CD14-positive monocyte (primary cell): ENCODE results near the gene TRIM15. TPM values are rescaled to one million over a fixed set of nuclear protein-coding genes. Genes with fewer than 3 reads are reported as not detected.
A peak's percentile ranks its signal among the peaks of the same experiment; 100 is the strongest.

Source experiments
- DNase-seq, 3 donors: peaks; one replicate each; pipeline ENCODE4 v3.0.0-alpha.2; 2011 to 2022
- H2AFZ ChIP-seq: 2 replicates; pipeline ENCODE4 v1.6.0; 2012; ENCODE audit warnings: mild to moderate bottlenecking, low read depth, low read length, inconsistent platforms; ENCODE audit not compliant: insufficient read depth, poor library complexity, severe bottlenecking
- H3K27ac ChIP-seq, 2 donors: 1 replicate in 1 of 2; 2 replicates in 1 of 2; pipeline ENCODE4 v1.5.1; 2012 to 2013; ENCODE audit warnings: low read length in 2 of 2, control low read depth in 1 of 2, inconsistent platforms in 1 of 2, low read depth in 1 of 2, mild to moderate bottlenecking in 1 of 2
- H3K27me3 ChIP-seq, 2 donors: one replicate each; pipeline versions ENCODE4 v1.6.0 to v1.6.1; 2011 to 2013; ENCODE audit warnings: low read length in 2 of 2; ENCODE audit not compliant: control insufficient read depth in 2 of 2, insufficient read depth in 2 of 2
- H3K36me3 ChIP-seq, 2 donors: replicated peaks in 1 of 2; 1 replicate in 1 of 2; 2 replicates in 1 of 2; pipeline versions ENCODE4 v1.5.1 to v1.6.1; 2012 to 2013; ENCODE audit warnings: low read length in 2 of 2, control low read depth in 1 of 2, inconsistent platforms in 1 of 2, mild to moderate bottlenecking in 1 of 2; ENCODE audit not compliant: insufficient read depth in 2 of 2, control insufficient read depth in 1 of 2
- H3K4me1 ChIP-seq, 2 donors: 1 replicate in 1 of 2; 2 replicates in 1 of 2; pipeline versions ENCODE4 v1.5.1 to v1.6.1; 2012 to 2013; ENCODE audit warnings: low read length in 2 of 2, control low read depth in 1 of 2, inconsistent platforms in 1 of 2, mild to moderate bottlenecking in 1 of 2, moderate library complexity in 1 of 2; ENCODE audit not compliant: insufficient read depth in 2 of 2, control insufficient read depth in 1 of 2
- H3K4me2 ChIP-seq: replicated peaks from 2 replicates; pipeline ENCODE3; 2012; ENCODE audit warnings: low read length, moderate library complexity, mild to moderate bottlenecking; ENCODE audit not compliant: poor library complexity, severe bottlenecking; ENCODE audit errors: extremely low read depth
- H3K4me3 ChIP-seq, 3 experiments: fragments of 200-600 bp in 1 of 3; sonication (generic) in 1 of 3; replicated peaks in 1 of 3; 1 replicate in 2 of 3; 2 replicates in 1 of 3; pipeline ENCODE4 v1.5.1; 2011 to 2013; ENCODE audit warnings: low read length in 3 of 3, mild to moderate bottlenecking in 3 of 3, control low read depth in 2 of 3, low read depth in 2 of 3, inconsistent platforms in 1 of 3, moderate library complexity in 1 of 3
- H3K79me2 ChIP-seq: 2 replicates; pipeline ENCODE4 v1.6.0; 2012; ENCODE audit warnings: mild to moderate bottlenecking, control low read depth, inconsistent platforms, low read length, moderate library complexity; ENCODE audit not compliant: insufficient read depth
- H3K9ac ChIP-seq: 2 replicates; pipeline ENCODE4 v1.6.0; 2017; ENCODE audit warnings: low read length, mild to moderate bottlenecking; ENCODE audit not compliant: insufficient read depth, poor library complexity, severe bottlenecking
- H3K9me3 ChIP-seq, 2 donors: replicated peaks in 1 of 2; 1 replicate in 1 of 2; 2 replicates in 1 of 2; pipeline versions ENCODE4 v1.5.1 to v1.6.1; 2012 to 2013; ENCODE audit warnings: low read length in 2 of 2, control low read depth in 1 of 2; ENCODE audit not compliant: control insufficient read depth in 1 of 2, insufficient read depth in 1 of 2
- H4K20me1 ChIP-seq: 2 replicates; pipeline ENCODE4 v1.6.0; 2012; ENCODE audit warnings: mild to moderate bottlenecking, low read length, control low read depth, moderate library complexity; ENCODE audit not compliant: insufficient read depth
- H3K27ac Mint-ChIP-seq, 7 donors: one replicate each; pipeline ENCODE4 v1.8.0; 2020; ENCODE audit warnings: mild to moderate bottlenecking in 7 of 7, mixed read lengths in 7 of 7, moderate library complexity in 6 of 7, inconsistent platforms in 2 of 7
- H3K27me3 Mint-ChIP-seq, 3 donors: one replicate each; pipeline ENCODE4 v1.8.0; 2021 to 2022; ENCODE audit warnings: low read depth in 3 of 3, mild to moderate bottlenecking in 3 of 3, mixed read lengths in 3 of 3, moderate library complexity in 3 of 3, inconsistent platforms in 1 of 3
- H3K36me3 Mint-ChIP-seq, 2 donors: one replicate each; pipeline ENCODE4 v1.8.0; 2020; ENCODE audit warnings: mixed read lengths in 2 of 2, inconsistent platforms in 1 of 2, mild to moderate bottlenecking in 1 of 2
- H3K4me1 Mint-ChIP-seq: one replicate; pipeline ENCODE4 v1.8.0; 2020; ENCODE audit warnings: mild to moderate bottlenecking, mixed read lengths
- H3K4me3 Mint-ChIP-seq, 2 donors: one replicate each; pipeline ENCODE4 v1.8.0; 2020; ENCODE audit warnings: mild to moderate bottlenecking in 2 of 2, mixed read lengths in 2 of 2, moderate library complexity in 1 of 2
- H3K9me3 Mint-ChIP-seq, 7 donors: one replicate each; pipeline ENCODE4 v1.8.0; 2020 to 2022; ENCODE audit warnings: mixed read lengths in 7 of 7, mild to moderate bottlenecking in 6 of 7, moderate library complexity in 6 of 7, inconsistent platforms in 2 of 7
- WGBS: methylation state at CpG from one replicate; pipeline ENCODE4 v1.1.5; 2013; ENCODE audit warnings: missing lambda C conversion rate; ENCODE audit not compliant: insufficient coverage; 5-methylcytosine and 5-hydroxymethylcytosine counted together
- intact Hi-C, 2 donors: fragments of 100-400 bp; cut with micrococcal nuclease; formaldehyde crosslinking; loops; one replicate each; pipeline versions ENCODE4 v1.15.0 to v1.15.1; 2023
- polyA plus RNA-seq, 3 donors: library from polyadenylated mRNA; depleted of rRNA in 1 of 3; unstranded in 2 of 3; stranded (reverse) in 1 of 3; fragments of 300-500 nt in 2 of 3; fragments of >200 nt in 1 of 3; fragmentation: Illumina TruSeq in 2 of 3; gene quantifications; 1 replicate in 2 of 3; 2 replicates in 1 of 3; pipeline ENCODE4 v1.2.3, GENCODE V29; 2012 to 2021
- TF ChIP-seq, protein P1 (sequence below): fragments of 200-600 bp; IDR thresholded peaks from one replicate; pipeline ENCODE4 v1.8.0; 2022; ENCODE audit warnings: antibody characterized with exemption, mild to moderate bottlenecking

TRIM15 gene
- polyA plus RNA-seq, 3 donors: not detected

DNA sequence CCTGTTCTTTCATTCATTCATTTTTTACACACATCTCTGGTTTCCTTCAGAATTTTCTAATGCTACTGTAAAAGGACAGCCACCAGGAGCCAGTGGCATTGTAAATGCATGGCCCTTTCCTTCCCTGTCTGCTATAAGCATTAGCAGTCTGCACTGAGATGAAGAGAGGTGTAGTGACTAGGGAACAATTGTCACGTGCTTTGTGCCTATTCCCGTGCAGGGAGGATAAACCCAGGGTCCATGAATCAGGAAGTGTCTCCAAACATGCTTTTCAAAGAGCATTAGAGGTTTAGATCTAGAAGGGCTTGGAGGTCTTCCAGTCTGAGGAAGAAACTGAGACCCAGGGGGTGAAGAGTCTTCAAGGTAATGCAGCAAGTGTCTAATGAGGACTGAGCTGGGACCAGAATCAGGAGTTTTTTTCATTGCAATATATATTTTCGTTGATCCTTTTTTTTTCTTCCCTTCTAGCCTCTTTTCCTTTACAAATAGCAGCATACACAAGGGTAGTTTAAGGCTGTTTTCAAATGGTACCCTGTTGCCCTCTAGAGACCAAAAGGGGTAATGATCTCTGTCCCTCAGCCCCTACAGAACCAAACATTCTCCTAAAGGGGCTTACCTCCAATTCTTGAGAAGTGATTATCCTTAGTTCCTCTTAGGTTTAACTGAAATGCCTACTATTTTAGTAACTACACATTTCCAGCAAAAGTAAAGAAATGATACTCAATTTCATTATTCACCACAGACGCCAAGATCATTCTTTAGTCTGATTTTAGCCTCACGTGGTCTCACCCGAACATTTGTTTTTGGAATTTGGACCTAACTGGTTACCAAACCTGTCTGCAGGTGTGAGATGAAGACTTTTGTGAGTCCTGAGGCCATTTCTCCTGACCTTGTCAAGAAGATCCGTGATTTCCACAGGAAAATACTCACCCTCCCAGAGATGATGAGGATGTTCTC, 6.6 kb downstream of the TRIM15 start:
- intact Hi-C loops: no loop called here
- H3K4me1 ChIP-seq: peaks cover 0 to 9% of the 10 kb centered on the region in 2 donors
- no peaks in the 10 kb centered on the region for H3K36me3 ChIP-seq
- H3K4me3 ChIP-seq: no peak overlapping the region
- 30% methylated on average over 5 of the region's 7 CpGs for WGBS
- peaks cover 0 to 10% (median 3%) of the 10 kb centered on the region in 7 donors for H3K9me3 Mint-ChIP-seq
- H3K27me3 ChIP-seq: peaks cover 33 to 53% of the 10 kb centered on the region in 2 donors
- H3K9me3 ChIP-seq: peaks cover 0 to 5% of the 10 kb centered on the region in 2 donors
- peaks cover 48 to 58% (median 58%) of the 10 kb centered on the region in 3 donors for H3K27me3 Mint-ChIP-seq
- no peak overlapping the region for H3K9ac ChIP-seq
- peak in 2 of 3 donors; percentile 10 to 22 for DNase-seq
- H2AFZ ChIP-seq: no peak overlapping the region
- TF ChIP-seq, protein P1, sequence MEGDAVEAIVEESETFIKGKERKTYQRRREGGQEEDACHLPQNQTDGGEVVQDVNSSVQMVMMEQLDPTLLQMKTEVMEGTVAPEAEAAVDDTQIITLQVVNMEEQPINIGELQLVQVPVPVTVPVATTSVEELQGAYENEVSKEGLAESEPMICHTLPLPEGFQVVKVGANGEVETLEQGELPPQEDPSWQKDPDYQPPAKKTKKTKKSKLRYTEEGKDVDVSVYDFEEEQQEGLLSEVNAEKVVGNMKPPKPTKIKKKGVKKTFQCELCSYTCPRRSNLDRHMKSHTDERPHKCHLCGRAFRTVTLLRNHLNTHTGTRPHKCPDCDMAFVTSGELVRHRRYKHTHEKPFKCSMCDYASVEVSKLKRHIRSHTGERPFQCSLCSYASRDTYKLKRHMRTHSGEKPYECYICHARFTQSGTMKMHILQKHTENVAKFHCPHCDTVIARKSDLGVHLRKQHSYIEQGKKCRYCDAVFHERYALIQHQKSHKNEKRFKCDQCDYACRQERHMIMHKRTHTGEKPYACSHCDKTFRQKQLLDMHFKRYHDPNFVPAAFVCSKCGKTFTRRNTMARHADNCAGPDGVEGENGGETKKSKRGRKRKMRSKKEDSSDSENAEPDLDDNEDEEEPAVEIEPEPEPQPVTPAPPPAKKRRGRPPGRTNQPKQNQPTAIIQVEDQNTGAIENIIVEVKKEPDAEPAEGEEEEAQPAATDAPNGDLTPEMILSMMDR: peak; percentile 80
- no peaks in the 10 kb centered on the region for H4K20me1 ChIP-seq
- H3K4me1 Mint-ChIP-seq: peaks cover 5% of the 10 kb centered on the region
- H3K79me2 ChIP-seq: no peaks in the 10 kb centered on the region
- no peak overlapping the region for H3K27ac Mint-ChIP-seq
- no peak overlapping the region for H3K4me2 ChIP-seq
- H3K36me3 Mint-ChIP-seq: no peaks in the 10 kb centered on the region
- peak overlapping the region in 1 of 2 donors; percentile 79 for H3K4me3 Mint-ChIP-seq
- H3K27ac ChIP-seq: no peak overlapping the region

- peaks cover 0 to 5% of the 10 kb centered on the region in 2 donors for H3K9me3 ChIP-seq
- H3K36me3 ChIP-seq: no peaks in the 10 kb centered on the region
- H3K27ac Mint-ChIP-seq: no peak overlapping the region
- no peaks in the 10 kb centered on the region for H4K20me1 ChIP-seq
- no peaks in the 10 kb centered on the region for H3K36me3 Mint-ChIP-seq
- H3K4me3 Mint-ChIP-seq: peak overlapping the region in 1 of 2 donors; percentile 77
- H3K27me3 ChIP-seq: peaks cover 38 to 62% of the 10 kb centered on the region in 2 donors
- intact Hi-C loops: no loop called here
- H3K4me1 Mint-ChIP-seq: peaks cover 5% of the 10 kb centered on the region
- H3K4me1 ChIP-seq: peaks cover 0 to 9% of the 10 kb centered on the region in 2 donors
- peak overlapping the region; percentile 2 for H3K4me2 ChIP-seq
- peak overlapping the region; percentile 48 for H2AFZ ChIP-seq
- TF ChIP-seq, protein P1: no peak
- no peak overlapping the region for H3K27ac ChIP-seq
- H3K27me3 Mint-ChIP-seq: peaks cover 61 to 71% (median 68%) of the 10 kb centered on the region in 3 donors
- no peak overlapping the region for H3K4me3 ChIP-seq
- no peaks in the 10 kb centered on the region for H3K79me2 ChIP-seq
- H3K9ac ChIP-seq: no peak overlapping the region
- WGBS: 7% methylated on average over 61 of the region's 62 CpGs
- no peak for DNase-seq
- peaks cover 0 to 8% (median 3%) of the 10 kb centered on the region in 7 donors for H3K9me3 Mint-ChIP-seq
Observed at GRCh38 chr6:30171677-30172471, 8.5 kb downstream of the TRIM15 start.
